Nephron progenitor cell (in vitro differentiated cells): ENCODE results near the gene RUBCNL.

Experiments
- DNase-seq: peaks from one replicate; pipeline ENCODE4 v3.0.0; 2021
- H3K27ac Mint-ChIP-seq: 2 replicates; pipeline ENCODE4 v1.8.0; 2021; ENCODE audit warnings: mild to moderate bottlenecking, moderate library complexity, mixed read lengths
- H3K27me3 Mint-ChIP-seq: 2 replicates; pipeline ENCODE4 v1.8.0; 2021; ENCODE audit warnings: mild to moderate bottlenecking, low read depth, mixed read lengths; ENCODE audit not compliant: poor library complexity
- H3K36me3 Mint-ChIP-seq: 2 replicates; pipeline ENCODE4 v1.8.0; 2021; ENCODE audit warnings: low read depth, mixed read lengths
- H3K4me1 Mint-ChIP-seq: 2 replicates; pipeline ENCODE4 v1.8.0; 2021; ENCODE audit warnings: mixed read lengths
- H3K4me3 Mint-ChIP-seq: 2 replicates; pipeline ENCODE4 v1.8.0; 2021; ENCODE audit warnings: mild to moderate bottlenecking, moderate library complexity, mixed read lengths
- H3K9me3 Mint-ChIP-seq: 2 replicates; pipeline ENCODE4 v1.8.0; 2021; ENCODE audit warnings: mild to moderate bottlenecking, moderate library complexity, mixed read lengths
- TF ChIP-seq, protein P1 (sequence below): fragments of 200-600 bp; sonication (generic); IDR thresholded peaks from 2 replicates; pipeline ENCODE4 v1.5.0; 2021; ENCODE audit warnings: antibody characterized with exemption

The RUBCNL gene

DNA sequence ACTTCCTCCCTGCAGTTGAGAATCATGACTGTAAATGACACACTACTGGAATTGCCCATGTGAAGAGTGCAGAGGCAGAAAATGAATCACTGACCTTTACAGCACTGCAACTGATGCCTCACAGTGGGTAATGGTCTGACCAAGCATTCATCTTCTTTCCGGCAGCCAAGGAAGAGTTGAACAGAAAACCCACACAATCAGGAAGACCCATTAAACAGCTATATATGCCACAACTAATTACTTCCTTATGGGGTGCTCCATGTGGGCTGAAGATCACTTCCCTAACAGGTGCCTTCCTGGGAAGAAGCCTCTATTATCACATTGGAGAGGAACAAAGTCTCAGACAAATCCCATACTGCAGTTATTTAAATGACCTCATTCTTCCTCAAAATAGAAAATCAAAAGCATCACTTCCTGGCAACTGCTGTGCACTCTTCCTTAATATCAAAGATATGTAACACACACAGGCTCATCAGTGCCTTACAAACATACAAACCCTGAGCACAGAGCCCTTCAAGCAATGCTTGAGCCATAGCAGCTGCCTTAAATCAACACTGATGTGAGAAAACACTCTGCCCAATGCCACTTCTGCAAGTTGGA lies 45.8 kb downstream of the RUBCNL start:
- no peak overlapping the region for H3K4me3 Mint-ChIP-seq
- peaks cover 10% of the 10 kb centered on the region for H3K36me3 Mint-ChIP-seq
- no peak for DNase-seq
- H3K9me3 Mint-ChIP-seq: peaks cover 9% of the 10 kb centered on the region
- H3K4me1 Mint-ChIP-seq: peaks cover 33% of the 10 kb centered on the region
- TF ChIP-seq, protein P1, sequence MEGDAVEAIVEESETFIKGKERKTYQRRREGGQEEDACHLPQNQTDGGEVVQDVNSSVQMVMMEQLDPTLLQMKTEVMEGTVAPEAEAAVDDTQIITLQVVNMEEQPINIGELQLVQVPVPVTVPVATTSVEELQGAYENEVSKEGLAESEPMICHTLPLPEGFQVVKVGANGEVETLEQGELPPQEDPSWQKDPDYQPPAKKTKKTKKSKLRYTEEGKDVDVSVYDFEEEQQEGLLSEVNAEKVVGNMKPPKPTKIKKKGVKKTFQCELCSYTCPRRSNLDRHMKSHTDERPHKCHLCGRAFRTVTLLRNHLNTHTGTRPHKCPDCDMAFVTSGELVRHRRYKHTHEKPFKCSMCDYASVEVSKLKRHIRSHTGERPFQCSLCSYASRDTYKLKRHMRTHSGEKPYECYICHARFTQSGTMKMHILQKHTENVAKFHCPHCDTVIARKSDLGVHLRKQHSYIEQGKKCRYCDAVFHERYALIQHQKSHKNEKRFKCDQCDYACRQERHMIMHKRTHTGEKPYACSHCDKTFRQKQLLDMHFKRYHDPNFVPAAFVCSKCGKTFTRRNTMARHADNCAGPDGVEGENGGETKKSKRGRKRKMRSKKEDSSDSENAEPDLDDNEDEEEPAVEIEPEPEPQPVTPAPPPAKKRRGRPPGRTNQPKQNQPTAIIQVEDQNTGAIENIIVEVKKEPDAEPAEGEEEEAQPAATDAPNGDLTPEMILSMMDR: no peak
- peaks cover 8% of the 10 kb centered on the region for H3K27me3 Mint-ChIP-seq
- H3K27ac Mint-ChIP-seq: no peak overlapping the region

DNA sequence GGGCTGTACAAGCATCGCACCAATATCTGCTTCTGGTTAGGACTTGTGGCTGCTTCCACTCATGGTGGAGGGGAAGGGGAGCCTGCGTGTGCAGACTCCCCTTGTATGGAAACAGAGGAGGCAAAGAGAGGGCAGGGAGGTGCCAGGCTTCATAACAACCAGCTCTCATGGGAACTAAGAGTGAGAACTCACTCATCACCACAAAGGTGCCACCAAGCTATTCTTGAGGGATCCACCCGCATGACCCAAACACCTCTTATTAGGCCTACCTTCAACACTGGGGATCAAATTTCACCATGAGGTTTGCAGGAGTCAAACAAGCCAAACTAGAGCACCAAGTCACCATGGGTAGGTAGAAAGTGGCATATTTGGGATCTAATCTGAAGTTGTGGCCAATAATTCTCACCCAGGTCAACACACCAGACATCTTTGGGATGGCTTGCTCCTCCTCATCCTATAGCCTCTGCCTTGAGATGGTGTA lies 46.4 kb downstream of the RUBCNL start:
- peaks cover 8% of the 10 kb centered on the region for H3K27me3 Mint-ChIP-seq
- H3K36me3 Mint-ChIP-seq: peaks cover 10% of the 10 kb centered on the region
- H3K9me3 Mint-ChIP-seq: peaks cover 10% of the 10 kb centered on the region
- peaks cover 33% of the 10 kb centered on the region for H3K4me1 Mint-ChIP-seq
- DNase-seq: no peak
- TF ChIP-seq, protein P1: no peak
- no peak overlapping the region for H3K4me3 Mint-ChIP-seq
- no peak overlapping the region for H3K27ac Mint-ChIP-seq

DNA sequence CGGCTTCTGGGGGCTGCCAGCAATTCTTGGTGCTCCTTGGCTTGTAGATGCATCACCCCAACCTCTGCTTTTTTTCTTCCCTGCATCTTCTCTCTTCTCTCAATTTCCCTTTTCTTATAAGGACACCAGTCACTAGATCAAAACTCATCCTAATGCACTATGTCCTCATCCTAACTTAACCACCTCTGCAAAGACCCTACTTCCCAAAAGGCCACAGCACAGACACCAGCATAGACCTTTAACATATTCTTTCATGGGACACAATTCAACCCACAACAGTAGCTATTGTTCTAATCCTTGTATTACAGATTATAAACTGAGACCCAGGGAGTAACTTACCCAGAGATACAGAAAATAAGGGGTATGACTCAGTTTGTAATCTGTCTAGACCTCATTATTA lies 47.0 kb downstream of the RUBCNL start:
- H3K9me3 Mint-ChIP-seq: peaks cover 14% of the 10 kb centered on the region
- no peak overlapping the region for H3K27ac Mint-ChIP-seq
- TF ChIP-seq, protein P1: no peak
- H3K4me1 Mint-ChIP-seq: peaks cover 33% of the 10 kb centered on the region
- peaks cover 8% of the 10 kb centered on the region for H3K27me3 Mint-ChIP-seq
- peaks cover 10% of the 10 kb centered on the region for H3K36me3 Mint-ChIP-seq
- DNase-seq: no peak
- H3K4me3 Mint-ChIP-seq: no peak overlapping the region

DNA sequence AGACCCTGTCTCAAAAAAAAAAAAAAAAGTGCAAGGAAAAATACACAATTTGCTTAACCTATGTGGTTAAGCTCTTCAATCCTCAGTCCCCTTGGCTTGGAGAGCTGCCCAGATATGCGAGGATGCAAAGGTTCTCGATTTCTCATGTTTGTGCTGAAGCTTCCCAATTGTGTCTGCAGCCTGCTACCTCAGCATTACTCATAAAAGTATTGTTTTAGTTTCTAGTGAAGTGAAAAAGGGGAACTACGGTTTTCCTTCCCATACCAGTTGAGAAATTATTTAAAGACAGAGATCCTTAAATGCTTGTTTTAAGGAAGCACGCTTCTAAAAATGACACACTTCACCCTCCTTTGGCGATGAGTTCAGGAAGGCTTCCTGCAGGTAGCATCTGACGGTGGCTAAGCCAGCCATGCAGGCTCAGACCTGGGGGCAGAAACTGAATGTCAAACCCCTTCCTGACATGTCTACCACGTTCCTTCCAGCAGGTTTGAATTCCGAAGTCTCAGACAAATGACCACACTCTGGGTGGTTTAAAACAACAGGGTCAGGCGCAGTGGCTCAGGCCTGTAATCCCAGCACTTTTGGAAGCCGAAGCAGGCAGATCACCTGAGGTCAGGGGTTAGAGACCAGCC lies 47.9 kb downstream of the RUBCNL start:
- no peak overlapping the region for H3K27ac Mint-ChIP-seq
- H3K4me3 Mint-ChIP-seq: no peak overlapping the region
- H3K9me3 Mint-ChIP-seq: peaks cover 14% of the 10 kb centered on the region
- H3K36me3 Mint-ChIP-seq: peaks cover 10% of the 10 kb centered on the region
- no peak for DNase-seq
- H3K4me1 Mint-ChIP-seq: peaks cover 33% of the 10 kb centered on the region
- TF ChIP-seq, protein P1: no peak
- H3K27me3 Mint-ChIP-seq: peaks cover 8% of the 10 kb centered on the region

DNA sequence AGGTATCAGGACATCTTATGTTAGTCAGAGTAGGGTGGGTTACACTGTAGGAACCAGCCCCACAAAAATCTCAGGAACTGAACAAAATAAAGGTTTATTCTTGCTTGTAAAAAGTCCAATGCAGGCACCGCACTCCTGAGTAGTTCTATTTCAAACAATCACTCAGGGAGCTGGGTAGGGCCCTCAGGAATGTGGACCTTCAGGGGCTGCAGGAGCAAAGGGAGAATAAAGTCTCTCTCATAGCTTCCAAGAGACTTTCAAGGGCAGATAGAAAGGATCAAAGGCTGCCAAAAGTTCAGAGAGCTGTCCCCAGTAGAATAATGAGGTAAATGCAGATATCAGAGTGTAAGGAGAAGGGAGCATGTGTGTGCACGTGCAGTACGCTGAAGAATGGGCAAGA lies 49.4 kb downstream of the RUBCNL start:
- peaks cover 14% of the 10 kb centered on the region for H3K9me3 Mint-ChIP-seq
- H3K36me3 Mint-ChIP-seq: peaks cover 10% of the 10 kb centered on the region
- peaks cover 32% of the 10 kb centered on the region for H3K4me1 Mint-ChIP-seq
- H3K4me3 Mint-ChIP-seq: no peak overlapping the region
- no peak overlapping the region for H3K27ac Mint-ChIP-seq
- H3K27me3 Mint-ChIP-seq: peaks cover 8% of the 10 kb centered on the region
- TF ChIP-seq, protein P1: no peak
- no peak for DNase-seq
